ENCODE results near the gene POT1. TPM values are rescaled to one million over a fixed set of nuclear protein-coding genes. Genes with fewer than 3 reads are reported as not detected.

The POT1 gene
- polyA plus RNA-seq, 1 donor (not counting 4 experiments of a cell fraction or from before 2014, with no cell fraction given), result 36.6 TPM

DNA sequence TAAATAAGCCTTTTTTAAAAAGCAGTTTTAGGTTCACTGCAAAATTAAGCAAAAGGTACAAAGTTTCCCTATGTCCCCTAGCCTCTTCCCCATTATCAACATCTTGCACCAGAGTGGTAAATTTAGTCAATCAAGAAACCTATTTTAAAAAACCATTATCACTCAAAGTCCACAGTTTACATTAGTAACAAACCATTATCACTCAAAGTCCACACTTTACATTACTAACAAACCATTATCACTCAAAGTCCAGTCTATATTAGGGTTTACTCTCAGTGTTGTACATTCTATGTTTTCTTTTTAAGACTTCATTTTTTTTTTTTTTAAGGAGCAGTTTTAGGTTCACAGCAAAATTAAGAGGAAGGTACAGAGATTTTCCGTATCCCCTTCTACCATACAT is 89.9 kb downstream of the POT1 start:
- TF ChIP-seq EZH2 (IDR thresholded peaks at IDR 0.05; ENCODE audit: low read length), result no peak
- TF ChIP-seq, protein P1, sequence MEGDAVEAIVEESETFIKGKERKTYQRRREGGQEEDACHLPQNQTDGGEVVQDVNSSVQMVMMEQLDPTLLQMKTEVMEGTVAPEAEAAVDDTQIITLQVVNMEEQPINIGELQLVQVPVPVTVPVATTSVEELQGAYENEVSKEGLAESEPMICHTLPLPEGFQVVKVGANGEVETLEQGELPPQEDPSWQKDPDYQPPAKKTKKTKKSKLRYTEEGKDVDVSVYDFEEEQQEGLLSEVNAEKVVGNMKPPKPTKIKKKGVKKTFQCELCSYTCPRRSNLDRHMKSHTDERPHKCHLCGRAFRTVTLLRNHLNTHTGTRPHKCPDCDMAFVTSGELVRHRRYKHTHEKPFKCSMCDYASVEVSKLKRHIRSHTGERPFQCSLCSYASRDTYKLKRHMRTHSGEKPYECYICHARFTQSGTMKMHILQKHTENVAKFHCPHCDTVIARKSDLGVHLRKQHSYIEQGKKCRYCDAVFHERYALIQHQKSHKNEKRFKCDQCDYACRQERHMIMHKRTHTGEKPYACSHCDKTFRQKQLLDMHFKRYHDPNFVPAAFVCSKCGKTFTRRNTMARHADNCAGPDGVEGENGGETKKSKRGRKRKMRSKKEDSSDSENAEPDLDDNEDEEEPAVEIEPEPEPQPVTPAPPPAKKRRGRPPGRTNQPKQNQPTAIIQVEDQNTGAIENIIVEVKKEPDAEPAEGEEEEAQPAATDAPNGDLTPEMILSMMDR (optimal IDR thresholded peaks at IDR 0.05 in 1 of 3, IDR thresholded peaks at IDR 0.05 in 1 of 3, conservative IDR thresholded peaks at IDR 0.05 in 1 of 3; ENCODE audit: extremely low read depth in 1 of 3, insufficient read depth in 2 of 3, low read length in 3 of 3), result no peak
- H3K79me2 ChIP-seq (ENCODE audit: control insufficient read depth, insufficient read depth, low read length), result no peaks in the 10 kb centered on the region
- dilution Hi-C loops (cut with MboI; ENCODE audit: extremely low pct_ligation_motif_present, low sequenced_read_pairs), result no loop called here

DNA sequence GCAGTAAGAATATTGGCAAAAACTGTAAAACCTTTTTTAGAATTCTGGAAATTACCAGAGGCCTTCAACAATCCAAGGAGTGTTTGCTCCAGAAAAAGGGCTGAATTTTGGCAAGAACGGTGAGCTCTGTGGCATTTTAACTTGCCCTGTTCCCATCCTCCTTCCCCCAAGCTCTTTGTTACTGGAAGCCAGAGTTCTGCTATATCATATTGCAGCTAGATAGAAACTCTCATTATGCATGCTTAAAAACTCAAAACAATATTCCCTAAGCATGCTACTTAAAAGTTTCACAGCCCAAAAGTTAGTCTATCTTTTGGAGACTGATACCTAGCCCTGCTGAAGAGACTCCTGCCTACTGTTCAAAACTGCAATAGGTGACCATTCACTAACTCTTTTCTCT is 93.5 kb downstream of the POT1 start:
- FAIRE-seq (no peak), DNase-seq (ENCODE audit: low read depth, low spot score) (no peak)
- Histone ChIP-seq H3K4me1 (ENCODE audit: control insufficient read depth, extremely low read depth, insufficient read depth, low read length) (no peaks in the 10 kb centered on the region), H3K27me3 (ENCODE audit: control insufficient read depth, extremely low read depth, insufficient read depth, low read length) (no peaks in the 10 kb centered on the region), H3K9ac (ENCODE audit: control insufficient read depth, extremely low read depth, insufficient read depth, low read length) (no peak overlapping the region), H3K9me3 (ENCODE audit: control insufficient read depth, low read depth, low read length) (no peaks in the 10 kb centered on the region), H4K20me1 (ENCODE audit: control insufficient read depth, extremely low read depth, insufficient read depth, low read length) (no peaks in the 10 kb centered on the region), H3K36me3 (ENCODE audit: control insufficient read depth in 2 of 2, extremely low read depth in 1 of 2, insufficient read depth in 2 of 2, low read length in 2 of 2) (no peaks in the 10 kb centered on the region), H3K4me3 (ENCODE audit: control insufficient read depth in 2 of 3, extremely low read depth in 1 of 3, insufficient read depth in 2 of 3, low read depth in 1 of 3, low read length in 3 of 3) (no peak overlapping the region), H2AFZ (ENCODE audit: control insufficient read depth, low read length) (no peak overlapping the region), H3K79me2 (ENCODE audit: control insufficient read depth, insufficient read depth, low read length) (no peaks in the 10 kb centered on the region), H3K4me2 (ENCODE audit: control insufficient read depth, extremely low read depth, insufficient read depth, low read depth, low read length) (no peak overlapping the region), H3K9me1 (ENCODE audit: control insufficient read depth, extremely low read depth, insufficient read depth, low read length) (no peaks in the 10 kb centered on the region), H3K27ac (ENCODE audit: control insufficient read depth, insufficient read depth, low read length) (no peak overlapping the region)
- dilution Hi-C loops (cut with MboI; ENCODE audit: extremely low pct_ligation_motif_present, low sequenced_read_pairs), result no loop called here
- TF ChIP-seq, protein P1 (optimal IDR thresholded peaks at IDR 0.05 in 1 of 3, IDR thresholded peaks at IDR 0.05 in 1 of 3, conservative IDR thresholded peaks at IDR 0.05 in 1 of 3; ENCODE audit: extremely low read depth in 1 of 3, insufficient read depth in 2 of 3, low read length in 3 of 3), result no peak
- TF ChIP-seq EZH2 (IDR thresholded peaks at IDR 0.05; ENCODE audit: low read length), result no peak

More for the DNA sequence above, 89.9 kb downstream of the POT1 start:
- Histone ChIP-seq H4K20me1 (ENCODE audit: control insufficient read depth, extremely low read depth, insufficient read depth, low read length) (no peaks in the 10 kb centered on the region), H3K9ac (ENCODE audit: control insufficient read depth, extremely low read depth, insufficient read depth, low read length) (no peak overlapping the region), H3K27ac (ENCODE audit: control insufficient read depth, insufficient read depth, low read length) (no peak overlapping the region), H3K36me3 (ENCODE audit: control insufficient read depth in 2 of 2, extremely low read depth in 1 of 2, insufficient read depth in 2 of 2, low read length in 2 of 2) (no peaks in the 10 kb centered on the region), H3K9me3 (ENCODE audit: control insufficient read depth, low read depth, low read length) (no peaks in the 10 kb centered on the region), H3K4me3 (ENCODE audit: control insufficient read depth in 2 of 3, extremely low read depth in 1 of 3, insufficient read depth in 2 of 3, low read depth in 1 of 3, low read length in 3 of 3) (no peak overlapping the region), H3K4me2 (ENCODE audit: control insufficient read depth, extremely low read depth, insufficient read depth, low read depth, low read length) (no peak overlapping the region), H3K9me1 (ENCODE audit: control insufficient read depth, extremely low read depth, insufficient read depth, low read length) (no peaks in the 10 kb centered on the region), H3K4me1 (ENCODE audit: control insufficient read depth, extremely low read depth, insufficient read depth, low read length) (no peaks in the 10 kb centered on the region), H2AFZ (ENCODE audit: control insufficient read depth, low read length) (no peak overlapping the region), H3K27me3 (ENCODE audit: control insufficient read depth, extremely low read depth, insufficient read depth, low read length) (no peaks in the 10 kb centered on the region)
- DNase-seq (ENCODE audit: low read depth, low spot score) (no peak), FAIRE-seq (no peak)

Data from keratinocyte (primary cell).